Activated effector memory CD4-positive, alpha-beta T cell treated with anti-CD3 and anti-CD28 coated beads, Interleukin-2, amount 50 U/mL, for 16 hours (primary cell): Measurements from ENCODE around the gene PRELID2.
A peak's percentile ranks its signal among the peaks of the same experiment; 100 is the strongest.
"Not testable (repeated sequence)": the region's sequence is repeated elsewhere in the genome, so short reads cannot be mapped to it uniquely, and the experiment has no call there.

Source experiments
- DNase-seq: peaks from one replicate; pipeline ENCODE4 v3.0.0-alpha.2; 2020

Gene PRELID2

DNA sequence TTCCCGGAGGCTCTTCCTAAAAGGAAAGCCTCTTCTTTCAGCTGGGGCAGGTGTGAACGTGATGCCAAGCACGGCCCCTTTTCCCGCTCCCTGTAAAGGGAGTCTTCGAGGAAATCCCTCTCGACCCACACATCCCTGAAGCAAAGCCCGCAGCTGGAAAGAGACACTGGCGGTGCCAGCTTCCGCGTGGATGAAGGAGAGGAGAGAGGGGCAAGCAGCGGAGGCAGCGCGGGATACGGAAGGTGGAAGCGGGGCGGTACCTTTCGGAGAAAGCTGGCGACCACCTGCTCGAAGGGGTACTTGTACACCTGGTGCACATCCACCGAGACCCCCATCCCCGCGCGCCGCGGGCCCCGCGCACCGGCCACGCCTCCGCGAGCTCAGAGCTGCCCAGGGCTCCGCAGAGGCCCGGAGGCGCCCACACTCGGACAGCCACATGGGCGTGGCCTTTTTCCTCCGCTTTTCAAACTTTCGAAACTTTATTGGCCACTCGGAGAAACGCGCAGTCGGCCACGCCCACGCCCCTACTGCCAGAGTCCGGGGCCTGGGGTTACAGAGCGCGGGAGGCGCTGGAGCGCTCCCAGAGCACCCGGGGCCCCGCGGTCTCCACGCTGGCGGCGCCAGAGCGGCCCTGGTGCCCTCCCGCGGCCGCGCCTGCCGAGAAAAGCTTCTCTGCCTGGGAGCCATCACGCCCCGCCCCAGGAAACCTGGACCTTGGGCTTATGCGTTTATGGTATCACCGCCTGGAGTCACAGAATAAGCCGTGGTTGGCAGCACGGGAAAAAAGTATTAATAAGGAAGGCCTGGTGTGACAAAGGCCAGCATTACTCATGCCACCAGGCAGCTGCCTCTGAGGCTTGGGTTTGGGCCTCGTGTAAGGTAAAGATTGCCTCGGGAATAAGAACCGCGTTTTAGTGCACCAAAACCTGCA lies at the start of gene PRELID2:
PRELID2 (minus strand) TSS at position 426 of the 931 bp plus-strand sequence; CDS start at position 335, 91 bp downstream.
- peak; percentile 85 for DNase-seq

GRCh38 chr5:145874765-145875164 lies 39.6 kb upstream of the PRELID2 start:
- DNase-seq, result no peak

- DNase-seq, result no peak
Measured at GRCh38 chr5:145872914-145873313, 37.8 kb upstream of the PRELID2 start, which contains the start of gene GRXCR2. TSS of gene GRXCR2 (minus strand) at chr5:145873014. CDS start at chr5:145872968, 46 bp downstream.

DNA sequence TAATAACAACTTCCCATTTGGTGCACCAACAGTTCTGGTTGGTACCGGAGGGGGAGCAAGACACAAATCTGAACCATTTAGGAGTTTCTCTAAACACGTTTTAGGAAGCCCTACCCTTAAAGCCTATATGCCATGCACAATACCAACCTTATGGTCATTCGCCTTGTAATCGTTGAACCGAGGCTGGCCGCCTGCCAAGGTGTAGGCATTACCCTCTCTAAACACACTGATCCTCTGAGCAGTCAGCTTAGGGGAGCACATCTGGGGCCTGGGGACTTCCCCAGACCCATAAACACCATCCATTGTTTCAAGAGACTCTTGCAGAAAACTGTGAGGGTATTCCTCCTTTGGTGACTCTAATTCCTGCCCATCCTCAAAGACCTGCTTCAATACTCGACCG lies 37.3 kb upstream of the PRELID2 start:
- DNase-seq, result no peak

DNA sequence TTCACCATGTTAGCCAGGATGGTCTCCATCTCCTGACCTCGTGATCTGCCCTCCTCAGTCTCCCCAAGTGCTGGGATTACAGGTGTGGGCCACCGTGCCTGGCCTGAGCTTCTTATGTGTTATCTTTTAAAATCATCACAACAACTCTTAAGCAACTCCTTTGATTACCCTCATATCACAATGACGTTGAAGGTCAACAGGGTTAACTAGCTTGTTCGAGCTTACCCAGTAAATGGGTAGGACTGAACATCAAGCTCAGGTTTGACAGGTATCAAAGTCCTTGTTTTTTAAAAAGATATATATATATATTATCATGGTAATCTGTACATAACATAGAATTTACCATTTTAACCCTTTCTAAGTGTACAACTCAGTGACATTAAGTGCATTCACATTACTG lies 34.6 kb upstream of the PRELID2 start:
- DNase-seq, result no peak

GRCh38 chr5:145867806-145868205 lies 32.7 kb upstream of the PRELID2 start:
- DNase-seq, result no peak

DNA sequence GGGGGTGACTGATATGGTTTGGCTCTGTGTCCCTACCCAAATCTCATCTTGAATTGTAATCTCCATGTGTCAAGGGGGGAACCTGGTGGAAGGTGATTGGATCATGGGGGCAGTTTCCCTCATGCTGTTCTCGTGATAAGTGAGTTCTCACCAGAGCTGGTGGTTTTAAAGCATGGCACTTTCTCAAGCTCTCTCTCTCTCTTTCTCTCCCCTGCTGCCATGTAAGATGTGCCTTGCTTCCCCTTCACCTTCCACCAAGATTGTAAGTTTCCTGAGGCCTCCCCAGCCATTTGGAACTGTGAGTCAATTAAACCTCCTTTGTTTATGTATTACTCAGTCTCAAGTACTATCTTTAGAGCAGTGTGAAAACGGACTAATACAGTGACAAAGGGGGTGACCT lies 29.3 kb upstream of the PRELID2 start:
- not testable (repeated sequence) for DNase-seq

DNA sequence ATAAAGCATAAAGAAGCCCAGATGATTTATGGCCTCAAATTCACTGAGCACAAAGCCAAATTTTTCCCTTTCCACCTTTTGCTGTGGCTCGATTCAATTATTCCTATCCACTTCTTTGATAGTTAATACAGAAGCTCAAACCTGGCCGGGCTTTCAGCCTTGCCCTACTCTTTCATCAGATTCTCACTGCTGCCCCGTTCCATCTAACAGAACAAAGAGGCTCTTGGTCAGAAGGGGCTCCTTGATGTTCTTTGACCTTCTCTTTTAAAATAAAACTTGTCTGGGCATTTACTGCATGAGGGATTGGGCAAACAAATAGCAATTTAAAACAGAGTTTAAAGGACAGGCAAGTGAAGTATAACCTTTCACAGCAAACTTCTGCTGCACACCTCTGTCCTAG lies 27.9 kb upstream of the PRELID2 start:
- no peak for DNase-seq

DNA sequence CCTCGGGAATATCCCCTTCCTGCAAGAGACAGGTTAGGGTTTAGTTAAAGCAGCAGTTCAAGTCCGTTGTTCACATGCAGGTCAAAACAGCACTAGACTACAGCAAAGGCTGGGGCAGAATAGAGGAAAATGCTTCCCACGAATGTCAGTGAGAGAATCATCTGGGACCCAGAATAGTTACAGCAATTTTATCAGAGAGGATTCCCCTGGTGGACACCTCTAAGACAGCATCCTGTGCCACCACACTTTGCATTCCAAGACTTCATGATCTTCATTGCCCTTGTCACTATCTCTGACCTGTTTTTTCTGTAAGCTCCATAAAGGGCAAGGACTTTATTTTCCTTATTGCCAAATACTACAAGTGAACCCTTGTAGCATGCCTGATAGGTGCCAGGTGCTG lies 24.8 kb upstream of the PRELID2 start:
- no peak for DNase-seq

GRCh38 chr5:145859453-145859852 lies 24.3 kb upstream of the PRELID2 start:
- DNase-seq, result no peak

DNA sequence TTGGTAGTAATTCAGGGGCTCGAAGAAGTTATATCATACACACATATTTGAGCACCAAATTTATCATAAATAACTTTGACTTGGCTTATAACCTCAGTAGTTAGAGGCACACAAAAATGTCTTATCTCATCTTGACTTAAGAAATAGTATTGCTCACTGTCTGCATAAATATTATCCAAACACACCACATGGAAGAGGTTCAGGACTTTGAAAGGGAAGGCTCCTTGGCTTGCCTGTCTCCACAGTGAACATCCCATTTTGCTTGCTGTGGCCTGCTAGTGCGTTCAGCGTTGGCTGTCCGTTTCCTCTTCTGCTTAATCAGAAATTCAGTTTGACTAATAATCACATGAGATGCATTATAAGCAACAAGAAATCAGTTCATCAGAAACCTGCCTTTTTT lies 23.8 kb upstream of the PRELID2 start:
- DNase-seq, result no peak

DNA sequence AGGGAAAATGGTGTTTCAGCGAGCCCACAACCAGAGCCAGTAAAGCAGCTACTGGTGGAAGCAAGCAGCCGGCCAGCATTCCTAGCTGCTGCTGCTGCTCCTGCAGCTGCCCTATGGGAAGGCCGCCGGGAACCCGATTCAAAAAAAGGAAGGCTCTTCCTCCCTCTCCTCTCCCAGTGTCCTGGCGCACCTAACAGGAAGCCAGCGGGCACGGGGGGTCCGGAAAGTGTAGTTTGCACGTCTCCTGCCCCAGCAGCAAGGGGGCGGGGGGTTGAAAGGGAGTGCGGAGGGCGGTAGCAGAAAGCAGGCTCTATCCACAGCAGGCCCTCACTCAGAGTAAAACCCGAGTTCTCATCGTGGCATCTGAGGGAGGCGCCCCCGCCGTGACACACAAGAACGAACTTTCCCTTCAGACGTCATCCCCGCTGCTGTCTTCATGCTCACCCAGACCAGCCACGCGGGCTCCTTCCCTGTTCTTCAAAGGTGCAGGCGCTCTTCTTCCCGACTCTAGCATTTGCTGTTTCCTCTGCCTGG lies 21.2 kb upstream of the PRELID2 start:
- peak; percentile 62 for DNase-seq

GRCh38 chr5:145855763-145856267 lies 20.7 kb upstream of the PRELID2 start:
- no peak for DNase-seq

- DNase-seq, result no peak
Measured at GRCh38 chr5:145854651-145855258, 19.6 kb upstream of the PRELID2 start.

GRCh38 chr5:145853781-145854376 lies 18.7 kb upstream of the PRELID2 start:
- no peak for DNase-seq

GRCh38 chr5:145852990-145853389 lies 17.8 kb upstream of the PRELID2 start:
- DNase-seq, result no peak

DNA sequence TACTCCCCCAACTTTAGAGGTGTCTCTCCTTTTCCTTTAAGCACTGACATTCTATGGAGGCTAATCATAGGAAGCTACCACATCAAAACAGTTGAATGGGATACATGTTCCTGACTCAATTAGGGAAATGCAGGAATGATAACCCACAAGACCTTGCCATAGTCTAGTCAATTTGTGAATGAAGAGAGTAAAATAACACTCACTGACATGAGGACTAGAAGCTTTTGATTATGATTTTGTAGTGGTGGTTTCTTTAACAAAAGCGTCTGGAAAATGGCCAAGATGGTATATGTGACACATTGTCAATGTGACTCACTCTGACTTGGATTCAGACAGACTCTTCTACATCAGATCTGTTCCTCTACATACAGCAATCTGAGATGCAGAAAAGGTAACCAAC lies 13.7 kb upstream of the PRELID2 start:
- DNase-seq, result no peak

GRCh38 chr5:145847499-145848497 lies 12.7 kb upstream of the PRELID2 start:
- DNase-seq, result no peak

DNA sequence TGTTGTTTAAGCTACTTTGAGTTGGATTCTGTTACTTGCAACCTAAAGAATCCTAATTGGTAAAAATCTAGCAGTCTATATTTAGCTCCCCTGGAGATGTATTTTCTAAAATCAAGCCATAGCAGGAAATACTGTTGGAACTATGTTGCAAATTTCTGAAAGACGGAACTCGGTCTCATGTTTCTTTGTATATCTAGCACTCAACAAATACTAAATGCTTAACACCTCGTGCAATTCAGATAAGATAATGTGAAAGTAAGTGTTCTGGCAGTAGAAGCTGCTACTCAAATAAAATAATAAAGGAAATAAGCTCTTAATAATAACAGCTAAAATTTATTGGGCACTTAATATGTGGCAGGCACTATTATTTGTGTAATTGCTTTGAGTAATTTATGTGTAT lies 10.9 kb upstream of the PRELID2 start:
- DNase-seq, result no peak

- no peak for DNase-seq
Measured at GRCh38 chr5:145841299-145841698, 6.2 kb upstream of the PRELID2 start.

DNA sequence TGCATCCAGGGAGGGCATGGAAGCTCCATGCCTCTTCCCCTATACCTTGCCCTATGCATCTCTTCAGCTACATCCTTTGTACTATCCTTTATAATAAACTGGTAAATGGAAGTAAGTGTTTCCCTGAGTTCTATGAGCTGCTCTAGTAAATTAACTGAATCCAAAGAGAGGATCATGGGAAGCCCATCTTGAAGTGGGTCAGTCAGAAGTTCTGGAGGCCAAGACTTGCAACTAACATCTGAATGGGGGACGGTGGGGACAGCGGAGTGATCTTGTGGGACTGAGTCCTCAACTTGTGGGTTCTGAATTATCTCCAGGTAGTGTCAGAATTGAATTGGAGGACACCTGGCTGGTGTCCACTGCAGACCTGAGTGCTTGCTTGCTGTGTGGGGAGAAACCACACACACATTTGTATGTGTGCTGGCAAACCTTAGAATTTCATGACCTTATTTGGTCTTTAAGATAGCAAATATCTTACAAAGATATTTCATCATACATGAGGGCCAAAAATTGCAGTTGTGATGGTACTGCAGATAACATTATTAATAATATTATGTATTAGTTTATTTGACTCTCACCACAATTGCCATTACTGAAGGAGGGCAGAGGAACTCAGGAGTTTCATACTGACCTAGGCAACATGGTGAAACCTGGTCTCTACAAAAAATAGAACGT lies 5.5 kb upstream of the PRELID2 start:
- no peak for DNase-seq
